GM10847 (cell line): ENCODE measurements around the gene CKAP2L.

Experiments
- POLR2A ChIP-seq: IDR thresholded peaks from 2 replicates; pipeline ENCODE4 v1.6.1; 2011; ENCODE audit not compliant: insufficient read length; ENCODE audit errors: extremely low read depth

Gene CKAP2L

DNA sequence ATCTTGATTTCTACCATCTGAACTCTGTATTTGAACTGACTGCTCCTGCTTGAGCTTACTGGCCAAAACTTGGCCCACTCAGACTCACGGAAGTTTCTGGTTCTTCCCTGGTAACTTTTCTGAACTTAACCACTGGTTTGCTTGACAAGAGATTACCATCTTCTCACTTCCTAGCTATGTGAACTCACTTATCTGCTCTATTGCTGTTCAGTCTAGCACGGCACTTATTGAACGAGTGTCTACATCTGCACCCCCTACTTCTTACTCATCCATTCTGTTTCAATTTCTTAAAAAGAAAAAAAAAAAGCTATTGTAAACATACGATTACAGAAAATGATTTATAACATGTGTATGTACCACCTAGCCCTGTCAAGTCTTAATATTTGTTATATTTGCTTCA is 9.0 kb downstream of the CKAP2L start:
- TF ChIP-seq POLR2A: no peak

DNA sequence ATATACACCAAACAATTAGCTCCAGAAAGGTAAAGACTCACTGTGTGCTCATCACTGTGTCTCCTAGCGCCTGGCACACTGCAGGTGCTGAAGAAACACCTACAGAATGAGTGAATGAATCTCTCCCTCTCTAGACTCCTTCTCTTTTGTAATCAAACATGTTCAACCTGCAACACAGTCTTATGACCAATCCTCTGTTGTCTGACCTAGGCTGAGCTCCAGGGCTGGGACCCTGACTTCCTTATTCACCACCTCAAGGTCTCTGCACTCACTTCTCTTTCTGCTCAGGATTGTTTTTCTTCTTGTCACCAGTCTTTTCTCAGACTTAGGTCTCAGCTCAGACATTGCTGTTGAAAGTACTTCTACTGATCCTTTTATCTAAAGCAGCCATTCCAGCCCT is 9.8 kb downstream of the CKAP2L start:
- no peak for TF ChIP-seq POLR2A

DNA sequence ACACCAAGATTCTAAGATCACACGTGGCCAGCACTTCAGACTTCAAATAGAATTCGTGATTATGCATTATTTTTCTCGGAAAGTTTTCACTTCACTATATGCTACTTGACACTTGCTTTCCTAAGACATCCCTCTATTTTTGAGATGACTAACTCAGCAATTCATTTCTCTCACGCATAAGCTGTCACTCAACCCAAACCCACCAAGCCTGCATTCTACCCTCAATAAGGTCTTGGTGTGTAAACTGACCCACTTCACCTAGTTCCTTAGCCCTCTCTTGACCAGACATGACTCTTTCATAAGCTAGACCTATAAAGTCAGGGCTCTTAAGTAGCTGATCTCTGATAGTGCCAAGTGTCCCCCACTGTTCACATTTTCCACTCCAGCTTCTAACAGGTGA is 11.7 kb downstream of the CKAP2L start:
- no peak for TF ChIP-seq POLR2A

DNA sequence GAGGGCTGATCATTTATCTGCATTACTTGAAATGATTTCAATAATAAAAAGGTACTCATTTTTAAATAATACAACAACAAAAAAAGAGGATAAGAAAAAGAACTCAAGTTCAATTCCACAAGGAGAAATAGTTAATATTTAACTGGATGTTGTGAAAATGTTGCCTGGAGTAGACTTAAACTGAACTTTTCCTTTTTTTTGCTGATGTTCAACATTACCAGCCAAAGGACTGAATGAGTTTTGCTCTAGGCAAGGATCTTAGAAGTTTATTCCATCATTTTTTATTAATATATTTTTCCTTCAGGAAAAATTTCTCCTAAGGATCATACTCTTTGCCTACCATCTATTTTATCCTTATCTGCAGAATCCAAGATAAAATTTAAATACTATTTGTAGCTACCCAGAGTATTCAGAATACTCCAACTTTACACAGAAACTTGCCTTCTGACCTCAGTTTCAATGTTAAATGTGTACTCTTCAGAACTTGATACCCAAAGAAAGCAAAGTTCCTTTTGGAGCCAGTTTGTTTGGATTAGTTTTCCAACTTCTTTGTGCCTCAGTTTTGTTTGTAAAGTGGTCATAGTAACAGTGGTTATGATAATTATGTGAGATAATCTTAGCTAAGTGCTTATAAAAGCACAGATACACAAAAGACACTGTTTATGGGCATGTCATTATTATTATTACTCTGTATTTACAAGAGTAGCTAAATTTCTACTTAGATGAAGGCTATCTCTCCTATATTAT is 12.8 kb downstream of the CKAP2L start:
- no peak for TF ChIP-seq POLR2A

DNA sequence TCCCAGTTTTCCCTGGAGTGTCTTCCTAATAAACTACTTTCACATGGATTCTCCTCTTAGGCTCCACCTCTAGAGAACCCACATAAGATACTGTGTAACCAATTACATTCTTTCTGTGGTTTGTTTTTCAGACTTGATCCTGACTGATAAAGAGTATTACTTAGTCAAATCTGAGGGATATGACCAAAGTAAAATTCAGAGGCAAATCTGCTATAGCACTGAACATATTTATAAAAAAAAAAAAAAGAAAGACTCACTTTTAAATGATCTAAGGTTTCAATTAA is 13.9 kb downstream of the CKAP2L start:
- TF ChIP-seq POLR2A: no peak

DNA sequence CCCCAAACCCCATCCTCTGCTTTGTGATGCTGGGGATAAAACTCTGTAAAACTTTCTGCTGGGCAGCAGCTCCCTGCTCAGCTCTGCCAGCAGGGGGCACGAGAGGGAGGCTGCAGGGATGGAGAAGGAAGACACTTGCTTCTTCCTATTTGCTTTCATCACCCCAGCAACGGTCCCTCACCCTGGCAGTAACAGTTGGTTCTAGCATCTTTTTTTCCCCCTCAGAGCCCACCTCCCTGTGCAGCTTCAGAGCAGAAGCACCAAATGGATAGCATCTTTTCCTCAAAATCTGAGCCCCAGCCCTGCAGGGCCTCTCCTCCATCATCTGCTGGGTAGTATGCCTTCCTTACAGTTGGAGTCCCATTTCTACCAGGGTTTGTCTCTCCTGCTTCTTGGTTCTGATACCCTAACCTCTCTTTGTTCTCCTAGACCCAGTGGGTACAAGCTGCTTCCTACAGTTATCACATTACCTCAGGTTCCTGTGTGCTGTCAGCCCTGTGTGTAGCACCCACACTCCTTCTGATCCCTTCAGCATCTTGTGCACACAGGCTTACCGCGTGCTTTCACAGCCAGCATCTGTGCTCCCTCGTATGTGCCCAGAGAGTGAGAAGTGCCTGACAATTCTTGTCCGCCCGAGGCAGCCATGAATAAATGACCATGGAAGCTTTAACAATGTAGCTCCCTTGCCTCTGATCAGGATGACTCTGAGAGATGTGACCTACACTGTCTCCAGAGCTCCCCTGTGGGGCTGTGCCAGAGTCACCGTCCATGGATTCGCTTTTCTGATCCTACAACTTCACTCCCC is 14.5 kb downstream of the CKAP2L start:
- no peak for TF ChIP-seq POLR2A

DNA sequence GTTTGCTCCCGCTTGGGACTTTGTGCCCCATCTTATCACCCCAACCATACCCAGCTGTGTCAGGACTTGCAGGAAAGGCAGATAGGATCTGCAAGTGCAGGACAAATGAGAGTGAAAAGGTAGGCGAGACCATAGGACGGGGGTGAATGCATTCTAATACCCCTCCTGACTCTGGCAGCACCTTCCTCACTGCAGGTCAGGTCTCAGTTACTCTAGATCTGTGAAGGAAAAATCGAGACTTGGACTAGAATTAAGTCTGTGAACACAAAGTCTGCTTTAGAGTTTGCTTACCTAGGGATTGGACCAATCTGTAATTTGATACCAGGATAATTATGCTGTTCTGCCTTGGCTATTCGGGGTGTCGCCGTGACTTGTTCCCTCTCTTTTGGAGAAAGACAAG is 23.9 kb downstream of the CKAP2L start:
- no peak for TF ChIP-seq POLR2A

DNA sequence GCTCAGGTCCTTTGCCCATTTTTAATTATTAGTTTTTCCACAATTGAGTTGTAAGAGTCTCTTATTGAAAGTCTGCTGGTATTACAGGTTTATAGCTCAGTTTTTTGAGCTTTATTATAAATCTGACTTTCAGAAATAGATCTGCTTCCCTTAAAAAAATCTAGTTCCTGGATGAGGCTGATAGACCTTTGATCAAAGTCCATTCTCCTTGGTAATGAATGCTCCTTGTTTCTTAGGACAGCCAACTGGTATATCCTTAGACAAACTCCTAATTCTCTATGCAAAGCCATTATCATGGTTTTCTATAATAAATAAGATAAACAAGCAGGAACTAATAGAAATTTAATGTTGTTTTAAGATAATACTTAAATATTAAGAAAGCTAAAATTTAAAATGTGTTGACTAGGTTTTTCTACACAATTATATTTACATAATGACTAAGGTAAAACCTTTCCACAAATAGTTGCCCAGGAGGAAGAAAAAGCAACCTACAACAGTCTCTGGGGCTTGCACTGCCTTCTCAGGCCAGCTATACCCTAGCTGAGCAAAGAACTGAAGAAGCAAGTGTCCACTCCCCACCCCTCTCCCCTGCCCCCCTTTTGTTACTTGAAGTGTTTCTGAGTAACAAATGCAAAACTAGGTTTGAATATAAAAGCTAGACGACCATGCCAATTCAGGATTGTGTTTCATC is 26.7 kb downstream of the CKAP2L start:
- TF ChIP-seq POLR2A: no peak

DNA sequence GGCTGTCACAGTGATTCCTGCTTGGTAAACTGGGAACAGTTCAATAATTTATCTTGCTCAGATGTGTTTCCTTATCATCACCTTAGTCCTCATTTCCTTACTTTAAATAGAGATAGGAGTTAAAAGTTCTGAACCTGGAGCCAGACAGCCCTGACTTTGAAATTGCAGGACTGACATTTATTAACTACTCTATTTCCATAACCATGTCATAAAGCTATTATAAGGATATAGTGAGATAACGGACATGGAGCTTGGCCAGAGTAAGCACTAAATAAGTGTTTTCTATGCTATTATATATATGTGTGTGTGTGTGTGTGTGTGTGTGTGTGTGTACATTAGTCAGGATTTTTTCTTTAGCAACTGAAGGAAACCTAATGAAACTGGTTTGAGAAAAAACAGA is 30.5 kb downstream of the CKAP2L start:
- TF ChIP-seq POLR2A: no peak

DNA sequence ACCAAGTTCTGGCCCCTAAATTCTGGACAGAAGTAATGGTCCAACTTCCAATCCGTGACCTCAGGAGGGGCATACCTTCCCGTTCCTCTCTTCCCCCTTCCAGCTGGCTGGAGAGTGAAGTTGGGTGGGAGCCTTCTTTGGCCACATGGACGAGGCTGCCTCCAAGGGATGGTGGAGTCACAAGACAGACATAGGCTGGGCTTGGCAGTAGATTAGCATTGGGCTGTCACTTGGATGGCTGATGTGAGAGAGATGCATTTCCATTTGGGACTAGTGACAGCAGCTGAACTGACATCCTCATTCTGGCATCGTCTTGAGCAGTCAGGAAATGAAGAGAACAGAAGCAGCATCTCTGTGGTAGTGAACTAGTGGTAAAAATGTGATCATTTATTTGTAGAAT is 31.0 kb downstream of the CKAP2L start:
- no peak for TF ChIP-seq POLR2A

DNA sequence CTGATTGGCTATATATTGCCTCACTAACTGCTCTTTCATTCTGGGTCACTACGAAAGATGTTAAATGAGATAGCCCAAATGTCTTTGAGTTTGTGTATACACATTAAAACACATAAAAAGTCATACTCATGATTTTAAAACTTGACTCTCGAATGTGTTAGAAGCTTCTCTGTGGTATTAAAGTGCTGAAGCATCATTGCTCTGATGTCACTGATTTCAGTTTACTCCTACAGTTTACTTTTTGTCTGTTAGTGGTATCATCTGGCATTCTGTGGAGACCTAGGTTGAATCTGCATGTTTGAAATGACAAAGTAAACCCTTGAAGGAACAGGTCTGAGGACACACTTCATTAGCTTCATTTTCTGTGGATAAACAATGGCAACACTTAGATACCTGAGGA is 32.9 kb downstream of the CKAP2L start:
- TF ChIP-seq POLR2A: no peak

DNA sequence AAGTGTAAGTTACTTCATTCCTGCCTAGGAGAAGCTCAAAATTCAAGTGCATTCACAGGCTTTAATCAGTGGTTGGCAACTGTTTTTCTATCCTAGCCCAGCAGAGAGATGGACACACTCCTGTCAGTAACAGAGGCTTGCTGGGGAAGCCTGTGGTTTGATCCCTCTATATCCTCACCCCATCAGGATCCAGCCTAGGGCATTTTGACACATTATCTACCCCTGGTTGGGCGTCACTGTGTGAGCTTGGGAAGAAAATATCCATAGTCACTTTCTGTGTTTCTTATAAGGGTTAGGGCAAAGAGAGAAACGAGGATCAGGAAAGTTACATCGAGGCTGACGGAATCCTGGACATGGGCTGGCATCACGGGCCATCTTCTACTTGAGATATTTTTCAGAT is 33.6 kb downstream of the CKAP2L start:
- TF ChIP-seq POLR2A: no peak

DNA sequence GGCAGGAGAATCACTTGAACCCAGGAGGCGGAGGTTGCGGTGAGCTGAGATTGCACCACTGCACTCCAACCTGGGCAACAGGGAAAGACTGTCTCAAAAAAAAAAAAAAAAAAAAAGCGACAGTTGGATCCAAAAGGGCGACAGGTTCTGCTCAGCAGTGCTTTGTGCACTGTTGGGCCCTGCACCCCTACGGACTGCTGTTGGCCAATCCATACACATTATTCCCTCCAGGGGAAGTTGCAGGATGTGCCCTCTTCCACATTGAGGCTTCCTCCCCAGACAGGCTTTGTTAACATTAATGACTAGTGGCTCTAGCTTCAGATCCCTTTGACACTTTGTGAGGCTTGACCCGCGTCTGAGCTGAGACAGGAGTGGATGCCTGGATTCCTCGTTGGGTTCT is 34.2 kb downstream of the CKAP2L start:
- TF ChIP-seq POLR2A: no peak

DNA sequence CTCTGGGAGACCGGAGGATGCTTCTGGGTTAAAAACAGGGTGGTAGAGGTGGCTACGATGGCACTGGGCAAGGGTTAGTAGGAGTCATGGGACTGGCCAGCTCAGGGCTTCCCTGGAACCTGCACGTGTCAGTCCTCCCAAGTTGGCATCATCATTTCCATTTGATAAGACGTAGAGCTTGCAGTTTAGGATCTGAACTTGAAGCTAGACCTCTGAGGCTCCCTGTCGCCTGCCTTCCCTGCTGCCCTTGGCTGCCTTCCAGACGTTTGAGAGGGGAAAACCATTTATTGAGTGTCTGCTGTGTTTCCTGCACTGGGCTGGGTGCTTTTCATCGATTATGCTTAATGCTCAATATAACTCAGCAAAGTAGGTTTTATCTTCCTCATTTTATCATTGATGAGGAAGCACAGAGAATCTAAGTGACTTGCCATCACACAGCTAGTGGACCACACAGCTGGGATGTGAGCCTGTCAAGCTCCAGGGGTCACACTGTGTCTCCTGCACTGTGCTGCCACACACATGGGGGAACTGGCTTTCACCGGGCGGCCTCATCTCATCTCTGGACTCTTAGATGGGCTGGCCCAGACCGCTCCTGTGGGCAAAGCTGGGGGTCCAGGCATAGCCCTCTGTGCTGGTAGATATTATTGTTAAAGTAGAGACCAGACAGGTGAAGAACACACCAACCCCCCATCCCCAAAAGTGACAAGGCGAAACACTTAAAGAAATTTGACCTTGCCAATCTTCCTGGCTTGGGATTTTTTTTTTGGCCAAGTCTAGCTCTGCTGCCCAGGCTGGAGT is 35.8 kb downstream of the CKAP2L start:
- no peak for TF ChIP-seq POLR2A

DNA sequence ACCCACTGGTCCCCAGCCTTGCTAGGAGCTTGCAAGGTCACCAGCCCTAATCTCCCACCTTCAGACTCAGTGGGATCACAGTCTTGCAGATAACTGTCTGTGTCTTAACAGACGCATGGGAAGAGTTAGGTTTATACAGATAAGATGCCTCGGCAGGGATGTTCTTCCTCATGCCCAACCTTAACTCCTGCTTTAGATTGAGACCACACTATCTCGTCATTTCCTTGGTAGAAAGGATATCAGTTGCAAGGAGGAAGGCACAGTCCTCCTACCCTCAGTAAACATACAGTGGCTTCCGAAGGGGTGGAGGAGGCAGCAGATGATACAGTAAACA is 36.4 kb downstream of the CKAP2L start:
- no peak for TF ChIP-seq POLR2A

DNA sequence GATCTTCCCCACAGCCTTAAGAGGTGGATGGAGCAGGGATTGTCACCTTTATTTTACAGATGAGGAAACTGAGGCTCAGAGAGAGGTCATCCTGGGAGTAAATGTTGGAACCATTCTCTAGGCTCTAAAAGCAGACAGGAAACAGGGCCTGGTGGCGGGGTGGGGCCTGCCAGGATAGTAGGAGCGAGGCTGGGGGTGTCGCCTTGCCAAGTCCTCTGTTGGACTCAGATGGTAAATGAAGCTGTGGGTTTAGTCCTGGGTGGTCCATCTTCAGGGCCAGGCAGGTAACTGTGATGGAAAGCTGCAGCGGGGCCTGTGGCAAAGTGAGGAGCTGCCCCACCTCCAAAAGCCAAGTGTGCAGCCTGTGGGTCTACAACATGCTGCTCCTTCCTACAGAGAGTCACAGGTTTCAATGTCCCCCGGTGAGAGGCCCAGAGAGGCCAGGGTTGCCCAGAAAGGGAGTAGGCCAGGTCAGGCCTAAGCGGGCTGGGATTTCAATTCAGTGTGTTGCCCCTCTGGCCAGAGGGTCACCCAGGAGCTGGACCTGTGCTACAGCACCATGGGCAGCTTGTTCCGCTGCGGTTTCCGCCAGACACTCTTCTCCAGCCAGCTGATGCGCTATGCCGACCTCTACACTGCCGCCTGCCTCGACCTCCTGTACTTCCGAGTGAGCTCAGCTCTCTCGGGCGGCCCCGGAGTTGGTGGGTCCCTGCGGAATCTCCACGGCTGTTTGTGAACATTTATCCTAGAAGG is 37.0 kb downstream of the CKAP2L start:
- no peak for TF ChIP-seq POLR2A
